HG02678 (cell line): ENCODE measurements around the gene HBA1.
"Not testable (repeated sequence)": the region's sequence is repeated elsewhere in the genome, so short reads cannot be mapped to it uniquely, and the experiment has no call there.

Experiments
- ATAC-seq: cut with Tn5 transposase; IDR thresholded peaks from one replicate; pipeline ENCODE4 v1.9.1; 2021; ENCODE audit warnings: mild to moderate bottlenecking, moderate library complexity; ENCODE audit not compliant: unreplicated experiment

The HBA1 gene

GRCh38 chr16:176477-177382 lies at the start of gene HBA1:
Gene HBA1 (plus strand): TSS chr16:176680. CDS start chr16:176717, 37 bp downstream.
- ATAC-seq = not testable (repeated sequence)

- ATAC-seq = no peak
These were observed 47.4 kb upstream of the HBA1 start for GRCh38 chr16:129075-129474.

DNA sequence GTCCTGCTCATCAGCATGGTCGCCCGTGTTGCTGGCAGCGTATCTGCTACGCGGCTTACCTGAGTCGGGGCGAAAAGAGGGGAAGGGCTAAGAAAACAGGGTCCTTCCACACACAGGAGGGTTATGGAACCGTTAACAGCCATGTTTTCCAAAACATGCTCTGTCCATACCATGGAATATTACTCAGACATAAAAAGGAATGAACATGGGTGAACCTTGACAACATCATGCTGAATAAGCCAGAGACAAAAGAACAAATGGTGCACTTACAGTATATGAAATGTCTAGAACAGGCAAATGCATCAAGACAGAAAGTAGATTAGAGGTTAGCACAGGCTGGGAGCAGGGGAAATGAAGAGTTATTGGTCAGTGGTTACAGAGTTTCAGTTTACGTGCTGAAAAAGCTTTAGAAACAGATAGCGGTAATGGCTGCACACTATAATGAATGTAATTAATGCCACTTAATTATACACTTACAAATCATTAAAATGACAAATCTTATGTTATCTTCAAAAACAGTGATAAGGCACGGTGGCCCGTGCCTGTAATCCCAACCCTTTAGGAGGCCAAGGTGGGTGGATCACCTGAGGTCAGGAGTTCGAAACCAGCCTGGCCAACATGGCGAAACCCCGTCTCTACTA lies 45.8 kb upstream of the HBA1 start:
- ATAC-seq = no peak

DNA sequence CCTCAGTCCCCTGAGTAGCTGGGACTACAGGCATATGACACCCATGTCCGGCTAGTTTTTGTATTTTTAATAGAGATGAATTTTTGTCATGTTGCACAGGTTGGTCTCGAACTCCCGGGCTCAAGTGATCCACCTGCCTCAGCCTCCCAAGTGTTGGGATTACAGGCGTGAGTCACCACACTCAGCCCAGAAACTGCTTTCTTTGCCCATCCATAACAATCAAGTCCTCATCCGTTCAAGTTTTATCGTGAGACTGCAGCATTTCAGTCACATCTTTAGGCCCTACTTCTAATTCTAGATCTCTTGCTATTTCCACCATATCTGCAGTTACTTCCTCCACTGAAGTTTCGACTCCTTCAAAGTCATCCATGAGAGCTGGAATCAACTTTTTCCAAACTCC lies 44.4 kb upstream of the HBA1 start:
- no peak for ATAC-seq

DNA sequence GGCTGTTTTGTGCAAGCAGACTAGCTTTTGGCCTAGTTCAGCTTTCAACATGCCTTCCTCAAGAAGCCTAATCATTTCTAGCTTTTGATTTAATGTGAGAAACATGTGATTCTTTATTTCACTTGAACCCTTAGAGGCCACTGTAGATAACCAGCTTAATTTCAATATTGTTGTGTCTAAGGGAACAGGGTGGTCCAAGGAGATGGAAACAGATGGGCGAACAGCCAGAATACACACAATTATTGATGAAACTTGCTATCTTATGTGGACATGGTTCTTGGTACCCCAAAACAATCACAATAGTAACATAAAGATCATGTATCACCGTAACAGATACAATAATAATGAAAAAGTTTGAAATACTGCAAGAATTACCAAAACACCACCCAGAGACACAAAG lies 42.8 kb upstream of the HBA1 start:
- no peak for ATAC-seq

DNA sequence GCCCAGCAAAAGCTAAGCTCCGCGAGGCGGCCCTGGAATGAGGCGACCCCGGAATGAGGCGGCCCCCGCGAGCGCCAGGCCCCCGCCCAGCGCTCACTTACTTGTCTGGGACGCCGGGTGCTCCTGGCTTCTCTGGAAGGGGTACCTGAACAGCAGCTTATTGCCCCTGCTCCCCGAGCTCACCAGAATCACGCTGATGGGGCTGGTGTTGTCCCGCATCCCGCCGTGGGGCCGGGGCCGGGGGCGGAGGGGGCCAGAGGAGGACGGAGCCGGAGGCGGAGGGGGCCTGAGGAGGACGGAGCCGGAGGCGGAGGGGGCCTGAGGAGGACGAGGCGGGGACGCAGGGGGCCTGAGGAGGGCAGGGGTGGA lies 38.4 kb upstream of the HBA1 start:
- ATAC-seq = no peak

- ATAC-seq = no peak
These were observed 36.2 kb upstream of the HBA1 start for GRCh38 chr16:140175-140857.

DNA sequence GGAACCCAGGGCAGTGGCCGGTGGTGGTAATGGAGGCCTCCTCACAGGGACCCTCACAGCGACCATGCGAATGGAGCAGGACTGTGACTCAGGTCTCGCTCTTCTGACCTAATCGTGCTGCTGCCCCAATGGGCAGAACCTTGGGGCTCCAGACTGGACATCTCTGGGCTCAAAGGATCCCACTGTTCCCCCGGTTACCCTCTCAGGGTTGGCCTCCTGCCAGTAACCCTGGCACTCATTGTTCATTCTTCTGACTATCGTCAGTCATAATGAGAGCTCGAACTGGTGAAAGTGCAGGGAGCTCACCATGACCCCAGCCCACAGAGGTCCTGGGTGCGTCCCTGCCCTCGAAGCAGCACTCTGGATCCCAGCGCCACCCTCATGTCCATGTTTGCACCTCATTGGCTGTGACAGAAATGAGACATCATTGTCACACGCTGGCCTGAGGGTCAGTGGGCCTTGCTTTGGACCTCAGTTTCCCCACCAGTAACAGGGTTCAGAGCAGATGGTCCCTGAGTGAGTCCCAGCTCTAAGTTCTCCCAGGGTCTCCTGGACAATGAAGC lies 34.0 kb upstream of the HBA1 start:
- no peak for ATAC-seq

DNA sequence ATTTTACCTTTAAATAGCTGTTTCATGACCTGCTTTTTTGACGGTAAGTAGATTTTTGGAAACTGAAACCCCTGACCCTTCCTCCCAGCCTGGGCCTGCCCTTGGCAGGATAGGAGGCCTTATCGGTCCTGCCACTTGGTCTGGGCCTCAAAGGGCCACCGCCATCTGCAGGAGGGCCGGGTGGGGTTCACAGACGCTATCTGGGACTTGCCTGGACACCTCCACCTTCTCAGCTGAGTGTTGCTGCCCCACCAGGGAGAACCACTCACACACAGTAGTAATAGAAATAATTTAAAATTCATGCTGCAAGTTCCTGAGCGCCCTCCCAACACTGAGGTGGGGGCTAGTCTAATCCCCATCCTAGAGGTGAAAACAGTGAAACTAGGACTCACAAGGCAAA lies 33.4 kb upstream of the HBA1 start:
- ATAC-seq = no peak

DNA sequence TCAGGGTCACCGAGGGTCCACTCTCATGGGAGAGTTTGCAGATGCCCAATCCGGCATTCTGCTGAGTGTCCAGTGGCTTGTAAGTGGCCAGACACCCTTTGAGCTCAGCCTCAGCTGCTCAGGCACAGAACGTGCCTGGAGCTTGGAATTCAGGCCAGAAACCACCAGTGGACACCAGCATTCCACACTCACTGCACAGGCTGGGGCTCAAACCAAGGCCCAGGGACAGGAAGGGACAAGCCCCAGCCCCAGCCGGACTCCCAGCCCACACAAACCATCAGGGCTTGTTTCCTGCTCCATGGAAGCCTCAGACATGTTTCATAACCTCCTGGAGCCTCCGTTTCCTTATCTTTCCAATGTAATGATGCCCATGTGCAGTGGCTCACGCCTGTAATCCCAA lies 33.0 kb upstream of the HBA1 start:
- ATAC-seq = no peak

DNA sequence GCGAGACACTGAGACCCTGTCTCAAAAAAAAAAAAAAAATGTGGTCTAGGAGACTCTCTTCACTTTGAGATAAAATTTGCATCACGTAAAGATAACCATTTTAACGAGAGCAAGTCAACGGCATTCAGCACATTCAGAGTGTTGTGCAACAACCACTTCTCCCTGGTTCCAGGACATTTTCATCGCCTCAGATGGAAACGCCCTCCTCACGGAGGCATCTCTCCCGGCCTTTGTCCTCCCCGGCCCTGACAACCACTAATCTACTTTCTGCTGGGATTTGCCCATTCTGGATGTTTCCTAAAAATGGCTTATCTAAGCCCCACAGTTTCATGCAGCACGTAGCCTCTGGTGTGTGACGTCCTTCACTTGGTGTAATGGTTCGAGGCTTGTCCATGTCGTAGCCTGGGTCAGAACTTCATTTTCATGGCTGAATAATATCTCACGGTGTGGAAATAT lies 31.7 kb upstream of the HBA1 start:
- no peak for ATAC-seq

DNA sequence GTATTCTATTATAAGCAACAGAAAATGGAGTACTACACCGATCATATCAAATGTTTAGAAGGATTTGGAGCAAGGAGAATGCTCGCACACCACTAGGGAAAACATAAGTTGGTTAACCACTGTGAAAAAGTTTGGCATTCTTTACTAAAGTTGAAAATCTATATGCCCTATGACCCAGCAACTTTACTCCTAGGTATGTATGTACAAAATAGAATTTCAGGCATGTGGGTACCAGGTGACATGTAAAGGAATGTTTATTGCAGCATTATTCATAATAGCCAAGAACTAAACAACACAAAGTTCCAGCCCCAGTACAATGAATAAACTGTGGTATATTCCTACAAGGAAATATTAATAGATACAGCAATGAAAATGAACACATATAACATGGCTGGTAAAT lies 29.8 kb upstream of the HBA1 start:
- ATAC-seq = no peak

GRCh38 chr16:149024-149660 lies 27.3 kb upstream of the HBA1 start:
- ATAC-seq = no peak

DNA sequence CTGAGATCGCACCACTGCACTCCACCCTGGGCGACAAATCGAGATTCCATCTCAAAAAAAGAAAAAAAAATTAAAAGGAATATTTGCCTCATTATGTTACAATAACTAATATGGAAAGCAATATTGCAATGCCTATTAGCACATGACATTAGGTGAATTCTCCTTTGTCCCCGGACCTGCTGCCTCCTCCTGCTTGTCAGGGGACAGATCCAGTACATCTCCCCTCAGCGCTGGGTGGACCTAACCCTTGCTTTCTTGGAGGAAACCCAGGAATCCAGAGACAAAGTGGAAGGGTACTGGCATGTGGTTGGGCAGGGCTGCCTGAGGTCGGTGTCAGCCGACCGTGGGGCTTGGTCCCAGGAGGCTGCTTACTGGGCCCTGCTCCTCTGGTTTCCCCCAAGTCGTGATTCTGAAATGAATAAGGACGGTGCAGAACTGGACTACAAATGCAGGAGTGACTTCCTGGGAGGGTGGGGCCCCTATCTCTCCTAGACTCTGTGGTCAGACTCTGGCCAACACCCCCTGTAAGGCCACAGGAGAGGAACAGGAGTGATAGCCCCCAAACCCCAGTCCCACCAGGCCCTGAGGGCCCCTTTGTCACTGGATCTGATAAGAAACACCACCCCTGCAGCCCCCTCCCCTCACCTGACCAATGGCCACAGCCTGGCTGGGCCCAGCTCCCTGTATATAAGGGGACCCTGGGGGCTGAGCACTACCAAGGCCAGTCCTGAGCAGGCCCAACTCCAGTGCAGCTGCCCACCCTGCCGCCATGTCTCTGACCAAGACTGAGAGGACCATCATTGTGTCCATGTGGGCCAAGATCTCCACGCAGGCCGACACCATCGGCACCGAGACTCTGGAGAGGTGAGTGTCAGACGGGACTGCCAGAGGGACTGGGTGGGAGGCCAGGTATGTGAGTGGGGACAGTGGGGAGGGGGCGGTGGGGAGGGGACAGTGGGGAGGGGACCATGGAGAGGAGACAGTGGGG lies 24.0 kb upstream of the HBA1 start, which contains the start of gene HBZ:
HBZ (plus strand) TSS at position 504 of the 988 bp plus-strand sequence; CDS start at position 770, 266 bp downstream.
- no peak for ATAC-seq

- not testable (repeated sequence) for ATAC-seq
These were observed 23.4 kb upstream of the HBA1 start for GRCh38 chr16:153129-153521.

- not testable (repeated sequence) for ATAC-seq
These were observed 22.8 kb upstream of the HBA1 start for GRCh38 chr16:153550-154216.

GRCh38 chr16:154217-155030 lies 22.1 kb upstream of the HBA1 start:
- ATAC-seq = no peak

DNA sequence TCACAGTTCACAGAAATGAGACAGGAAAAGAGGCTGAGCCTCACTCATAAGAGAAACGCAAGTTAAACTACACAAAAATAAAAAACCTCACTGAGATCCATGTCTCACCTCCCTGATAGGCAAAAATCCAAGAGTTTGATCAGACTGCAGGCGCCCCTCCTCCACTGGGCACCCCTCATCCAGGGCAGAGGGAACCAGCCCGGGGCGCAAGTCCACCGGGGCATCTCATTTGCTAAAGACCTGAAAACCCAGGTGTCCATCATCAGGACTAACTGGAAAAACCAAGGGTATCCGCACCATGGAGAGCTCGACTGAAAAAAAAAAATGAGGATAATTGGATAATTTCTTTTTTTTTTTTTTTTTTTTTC lies 21.5 kb upstream of the HBA1 start:
- no peak for ATAC-seq
